Measurements from ENCODE around the gene GFY.

GFY gene

GRCh38 chr19:49408816-49409440, 16.3 kb upstream of the GFY start:
- no peak for DNase-seq (ENCODE audit: low read depth)

- DNase-seq (ENCODE audit: low read depth) = no peak
Observed at GRCh38 chr19:49409441-49410029, 15.7 kb upstream of the GFY start.

GRCh38 chr19:49411681-49412326, 13.4 kb upstream of the GFY start:
- DNase-seq (ENCODE audit: low read depth) = no peak

DNA sequence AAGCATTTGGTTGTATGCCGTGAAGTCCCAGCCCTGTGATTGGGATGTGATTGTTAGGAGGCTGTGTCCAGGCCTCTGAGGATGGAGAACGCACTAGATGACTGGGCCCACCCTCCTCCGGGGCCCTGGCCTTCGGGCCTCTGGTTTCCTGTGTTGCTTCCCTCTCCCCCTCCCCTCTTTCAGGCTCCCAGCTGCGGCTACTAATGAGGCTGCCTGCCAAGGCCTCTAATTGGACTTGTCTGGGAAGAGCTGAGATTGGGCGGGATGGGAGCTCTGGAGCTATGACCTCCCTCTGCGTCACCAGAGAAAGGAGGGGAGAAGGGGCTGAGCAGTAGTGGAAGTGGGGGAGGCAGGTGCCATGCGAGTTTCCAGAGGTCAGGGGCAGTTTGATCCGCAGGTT, 11.8 kb upstream of the GFY start:
- no peak for DNase-seq (ENCODE audit: low read depth)

DNA sequence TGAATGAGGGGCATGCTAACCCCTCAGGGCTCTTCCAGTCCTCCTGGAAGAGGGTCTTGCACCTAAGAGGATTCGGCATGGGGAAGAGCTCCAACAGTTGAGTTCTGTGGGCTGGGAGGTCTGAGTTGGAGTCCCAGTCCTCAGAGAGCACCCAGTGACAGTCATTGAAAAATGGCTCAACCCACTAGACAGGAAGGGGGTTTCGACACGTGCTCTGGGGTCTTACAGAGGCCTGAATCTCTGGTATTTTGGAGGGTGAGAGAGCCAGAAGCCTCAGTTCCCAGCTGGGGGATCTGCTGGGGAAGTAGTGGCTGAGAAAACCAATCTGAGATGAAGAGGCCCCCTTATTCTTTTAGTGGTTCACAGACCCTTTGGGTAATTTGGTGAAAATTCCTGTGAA, 10.9 kb upstream of the GFY start:
- no peak for DNase-seq (ENCODE audit: low read depth)

DNA sequence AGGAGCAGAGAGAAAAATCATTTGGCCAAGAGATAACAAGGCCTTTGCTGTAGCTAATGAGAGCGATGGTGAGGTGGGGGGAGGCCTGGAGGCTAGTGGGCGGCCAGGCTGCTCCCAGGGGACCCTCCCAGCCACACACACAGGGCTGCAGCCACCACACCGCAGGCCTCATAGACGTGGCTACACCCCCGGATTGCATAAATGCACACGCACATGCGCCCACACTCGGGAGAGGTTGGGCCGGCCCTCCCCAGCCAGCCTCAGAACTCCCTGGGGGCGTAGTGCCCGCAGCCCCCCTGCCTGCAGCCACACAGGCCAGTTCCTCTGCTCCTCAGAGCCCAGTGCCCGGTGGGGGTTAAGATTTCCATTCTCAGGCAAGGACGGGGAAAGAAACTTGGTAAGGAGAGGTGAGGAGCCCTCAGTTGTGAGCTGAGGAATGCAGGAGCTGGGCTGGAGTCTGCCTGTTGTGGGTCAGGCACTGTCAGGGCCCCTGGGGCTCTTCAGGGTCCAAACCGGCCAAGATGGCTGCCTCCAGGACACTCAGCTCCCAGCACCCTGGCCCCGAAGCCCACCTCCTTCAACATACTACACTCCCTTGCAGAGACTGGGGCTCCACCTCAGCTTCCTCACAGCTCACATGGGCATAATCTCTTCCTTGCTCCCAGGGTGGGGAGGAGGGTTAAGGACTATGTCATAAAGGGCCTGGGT, 9.9 kb upstream of the GFY start:
- DNase-seq (ENCODE audit: low read depth) = no peak

DNA sequence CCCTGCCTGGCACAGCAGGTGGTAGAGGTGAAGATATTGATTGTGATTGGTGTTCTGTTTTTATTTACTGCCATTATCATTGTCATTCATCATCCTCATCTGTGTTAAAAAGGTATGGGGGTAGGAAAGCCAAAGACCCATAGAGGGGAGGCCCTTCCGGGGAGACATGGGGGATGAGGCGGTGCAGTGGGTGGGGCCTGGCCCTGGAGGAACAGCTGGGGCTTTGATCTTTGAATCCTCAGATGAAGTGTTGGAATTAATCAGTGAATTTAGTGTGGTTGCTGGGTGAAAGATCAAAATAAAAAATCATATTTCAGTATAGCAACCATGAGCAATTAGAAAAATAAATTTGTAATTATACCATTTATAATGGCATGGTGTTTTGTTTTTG, 9.4 kb upstream of the GFY start:
- DNase-seq (ENCODE audit: low read depth) = no peak

GRCh38 chr19:49417088-49417487, 8.1 kb upstream of the GFY start:
- DNase-seq (ENCODE audit: low read depth) = no peak

GRCh38 chr19:49418511-49418910, 6.7 kb upstream of the GFY start:
- DNase-seq (ENCODE audit: low read depth) = no peak

GRCh38 chr19:49419173-49419572, 6.0 kb upstream of the GFY start:
- DNase-seq (ENCODE audit: low read depth) = no peak

- DNase-seq (ENCODE audit: low read depth) = no peak
Observed at GRCh38 chr19:49420227-49420626, 5.0 kb upstream of the GFY start.

DNA sequence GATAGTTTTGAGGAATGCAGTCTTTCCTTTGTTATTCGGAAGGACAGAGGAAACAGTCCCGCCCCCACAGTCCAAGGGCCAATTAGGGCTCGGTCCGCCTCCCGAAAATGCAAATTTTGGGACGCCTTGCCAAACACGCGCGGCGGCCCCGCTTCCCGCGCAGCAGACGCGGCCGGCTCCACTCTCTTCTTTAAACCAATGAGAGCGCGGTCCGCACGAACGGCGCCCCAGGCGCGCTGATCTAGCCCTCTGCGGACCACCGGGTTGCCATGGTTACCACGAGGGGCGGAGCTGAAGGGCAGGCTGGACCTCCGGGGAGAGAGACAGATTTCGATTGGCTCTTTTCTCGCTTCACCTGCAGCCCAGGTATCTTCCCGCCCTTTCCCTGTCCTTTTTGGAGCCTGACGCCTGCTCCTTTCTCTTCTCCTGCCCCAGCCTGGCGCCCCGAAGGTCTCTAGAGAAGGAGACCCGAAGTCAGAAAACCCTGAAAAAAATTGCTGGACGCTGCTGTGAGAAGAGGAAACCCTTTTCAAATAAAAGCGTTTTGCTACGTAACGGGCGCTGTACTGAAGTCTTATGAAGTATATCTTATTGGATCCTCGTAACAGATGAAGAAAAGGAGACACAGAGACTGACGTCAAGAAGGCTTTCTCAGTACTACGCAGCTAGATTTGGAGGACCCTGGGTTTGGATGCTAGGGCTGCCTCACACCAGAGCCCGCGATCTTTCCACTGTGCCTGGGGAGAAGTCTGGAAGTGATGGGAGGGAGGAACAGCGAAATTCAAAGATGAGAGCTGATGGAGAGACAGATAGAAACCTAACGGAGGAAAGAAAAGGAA, 3.9 kb upstream of the GFY start:
- no peak for DNase-seq (ENCODE audit: low read depth)

- no peak for DNase-seq (ENCODE audit: low read depth)
Observed at GRCh38 chr19:49421878-49422202, 3.3 kb upstream of the GFY start.

- DNase-seq (ENCODE audit: low read depth) = no peak
Observed at GRCh38 chr19:49422407-49423070, 2.6 kb upstream of the GFY start.

- no peak for DNase-seq (ENCODE audit: low read depth)
Observed at GRCh38 chr19:49423071-49423984, 1.9 kb upstream of the GFY start, which contains the start of gene PTH2. Gene PTH2, minus strand, starts transcription at chr19:49423441. Its CDS starts 102 bp downstream, at chr19:49423339.

GRCh38 chr19:49423985-49424303, 1.2 kb upstream of the GFY start:
- no peak for DNase-seq (ENCODE audit: low read depth)

GRCh38 chr19:49425922-49426592, 869 bp downstream of the GFY start:
- DNase-seq (ENCODE audit: low read depth) = no peak

DNA sequence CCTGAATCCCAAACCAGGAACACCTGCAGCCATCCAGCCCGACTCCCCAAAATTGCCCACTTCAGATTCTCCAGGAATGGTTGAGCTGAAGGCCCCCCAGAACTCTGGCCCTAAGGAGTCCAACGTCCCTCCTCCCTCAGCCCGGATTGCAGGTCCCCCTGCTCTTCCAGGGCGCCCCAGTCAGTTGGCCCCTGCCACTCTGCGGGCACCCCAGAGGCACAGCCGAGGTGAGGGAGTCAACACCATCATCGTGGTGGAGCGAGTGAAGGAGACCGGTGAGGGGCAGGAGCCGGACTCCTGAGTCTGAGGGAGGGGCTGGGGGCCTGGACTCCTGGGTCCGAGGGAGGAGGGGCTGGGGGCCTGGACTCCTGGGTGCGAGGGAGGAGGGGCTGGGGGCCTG, 2.2 kb downstream of the GFY start:
- no peak for DNase-seq (ENCODE audit: low read depth)

DNA sequence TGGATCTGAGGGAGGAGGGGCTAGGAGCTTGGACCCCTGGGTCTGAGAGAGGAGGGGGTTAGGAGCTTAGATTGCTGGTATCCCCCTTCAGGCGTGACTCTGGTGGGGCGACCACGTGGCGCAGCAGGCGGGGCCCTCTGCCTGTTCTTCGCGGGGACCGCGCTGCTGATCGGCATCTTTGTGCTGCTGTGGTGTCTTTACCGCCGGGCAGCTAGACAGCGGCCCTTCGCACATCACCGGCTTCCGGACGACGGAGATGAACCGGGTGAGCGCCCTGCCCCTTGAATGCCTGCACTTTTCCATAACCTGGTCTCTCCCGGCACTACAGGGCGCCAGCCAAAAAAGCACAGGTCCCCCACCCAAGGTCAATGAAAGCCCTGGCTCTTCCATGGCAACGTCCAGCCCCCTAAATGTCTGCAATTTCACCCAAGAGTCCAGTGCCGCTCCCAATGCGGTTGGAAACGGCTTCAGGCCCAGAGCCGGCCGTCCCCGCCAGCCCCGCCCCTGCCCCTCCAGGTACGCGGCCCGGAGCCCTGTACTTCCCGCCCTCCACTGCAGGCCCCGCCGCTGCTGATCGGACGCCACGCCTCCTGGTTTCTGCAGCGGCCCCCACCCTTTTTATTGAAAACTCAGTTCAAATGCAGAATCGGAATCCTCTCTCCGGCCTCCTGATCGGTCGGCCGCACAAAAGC, 2.8 kb downstream of the GFY start:
- DNase-seq (ENCODE audit: low read depth) = no peak

Measured in non-pigmented ciliary epithelial cell (primary cell).